ENCODE data around the gene IL4R.
"Not testable (repeated sequence)": the region's sequence is repeated elsewhere in the genome, so short reads cannot be mapped to it uniquely, and the experiment has no call there.

IL4R gene

GRCh38 chr16:27408012-27408601, 94.3 kb downstream of the IL4R start:
- no peak for DNase-seq

DNA sequence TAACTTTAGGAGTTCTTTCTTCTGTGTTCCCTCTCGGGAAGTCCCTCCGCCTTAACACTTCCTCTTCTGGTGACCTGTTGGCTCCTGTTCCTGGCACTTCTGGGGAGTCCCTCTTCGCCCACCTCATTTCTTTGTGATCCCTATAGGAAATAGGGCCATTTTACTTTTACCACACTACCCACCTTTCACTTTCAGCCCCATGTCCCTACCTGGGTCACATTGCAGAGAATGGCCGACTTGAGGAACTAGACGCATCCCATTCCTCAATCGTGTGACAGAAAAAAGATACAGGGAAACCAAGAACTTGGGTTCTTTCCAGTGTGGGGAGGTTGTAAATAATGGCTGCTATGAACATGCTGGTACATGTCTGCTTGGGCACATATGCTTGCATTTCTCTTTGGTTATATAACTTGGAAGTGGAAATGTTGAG, 94.8 kb downstream of the IL4R start:
- no peak for DNase-seq

- DNase-seq: not testable (repeated sequence)
Observed at GRCh38 chr16:27409958-27410357, 96.2 kb downstream of the IL4R start.

DNA sequence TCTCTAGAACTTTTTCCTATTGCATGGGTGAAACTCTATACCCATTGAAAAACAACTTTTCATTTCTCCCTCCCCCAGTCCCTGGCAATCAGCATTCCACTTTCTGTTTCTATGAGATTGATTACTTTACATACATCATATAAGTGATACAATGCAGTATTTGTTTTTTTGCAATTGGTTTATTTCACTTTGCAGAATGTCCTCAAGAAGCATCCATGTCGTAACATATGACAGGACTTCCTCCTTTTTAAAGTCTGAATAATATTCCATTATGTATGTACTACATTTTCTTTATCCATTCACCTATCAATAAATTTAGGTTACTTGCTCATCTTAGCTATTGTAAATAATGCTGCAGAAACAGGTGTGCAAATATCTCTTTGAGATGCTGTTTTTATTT, 97.0 kb downstream of the IL4R start:
- DNase-seq: no peak

- DNase-seq: no peak
Observed at GRCh38 chr16:27413956-27414355, 100.2 kb downstream of the IL4R start.
